ENCODE results near the gene SLC40A1.

The SLC40A1 gene

GRCh38 chr2:189561371-189562038, 19.1 kb downstream of the SLC40A1 start:
- no peak for DNase-seq

- no peak for DNase-seq
Observed at GRCh38 chr2:189560273-189560586, 20.4 kb downstream of the SLC40A1 start.

- DNase-seq, result no peak
Observed at GRCh38 chr2:189559579-189560272, 20.9 kb downstream of the SLC40A1 start.

GRCh38 chr2:189558516-189559272, 21.9 kb downstream of the SLC40A1 start:
- no peak for DNase-seq

GRCh38 chr2:189557373-189557772, 23.2 kb downstream of the SLC40A1 start:
- DNase-seq, result no peak

GRCh38 chr2:189556526-189556925, 24.1 kb downstream of the SLC40A1 start:
- DNase-seq, result no peak

- DNase-seq, result no peak
Observed at GRCh38 chr2:189555232-189555631, 25.4 kb downstream of the SLC40A1 start.

GRCh38 chr2:189553504-189554088, 27.0 kb downstream of the SLC40A1 start:
- no peak for DNase-seq

GRCh38 chr2:189552991-189553404, 27.6 kb downstream of the SLC40A1 start:
- DNase-seq, result no peak

GRCh38 chr2:189552334-189552990, 28.1 kb downstream of the SLC40A1 start:
- no peak for DNase-seq

GRCh38 chr2:189551808-189552207, 28.8 kb downstream of the SLC40A1 start:
- no peak for DNase-seq

- DNase-seq, result no peak
Observed at GRCh38 chr2:189549449-189549832, 31.1 kb downstream of the SLC40A1 start.

- DNase-seq, result no peak
Observed at GRCh38 chr2:189548666-189549448, 31.7 kb downstream of the SLC40A1 start.

GRCh38 chr2:189545418-189545817, 35.2 kb downstream of the SLC40A1 start:
- DNase-seq, result no peak

- no peak for DNase-seq
Observed at GRCh38 chr2:189544318-189545042, 36.1 kb downstream of the SLC40A1 start.

GRCh38 chr2:189543367-189543766, 37.2 kb downstream of the SLC40A1 start:
- DNase-seq, result no peak

GRCh38 chr2:189542145-189542882, 38.3 kb downstream of the SLC40A1 start:
- DNase-seq, result no peak

GRCh38 chr2:189541591-189541990, 39.0 kb downstream of the SLC40A1 start:
- no peak for DNase-seq

GRCh38 chr2:189540551-189540950, 40.0 kb downstream of the SLC40A1 start:
- no peak for DNase-seq

- no peak for DNase-seq
Observed at GRCh38 chr2:189538402-189538801, 42.2 kb downstream of the SLC40A1 start.

GRCh38 chr2:189536830-189537229, 43.8 kb downstream of the SLC40A1 start:
- no peak for DNase-seq

All from NCI-H1105 treated with DMSO at 0.1 percent for 48 hours (cell line).